GM19395 (cell line): ENCODE measurements around the gene NDRG3.
"Not testable (repeated sequence)": the region's sequence is repeated elsewhere in the genome, so short reads cannot be mapped to it uniquely, and the experiment has no call there.

Experiments used
- ATAC-seq: cut with Tn5 transposase; IDR thresholded peaks from one replicate; pipeline ENCODE4 v1.9.1; 2021; ENCODE audit warnings: mild to moderate bottlenecking, moderate library complexity; ENCODE audit not compliant: unreplicated experiment

NDRG3 gene

GRCh38 chr20:36700438-36700837, 45.5 kb downstream of the NDRG3 start:
- no peak for ATAC-seq

GRCh38 chr20:36695467-36695866, 50.4 kb downstream of the NDRG3 start:
- not testable (repeated sequence) for ATAC-seq

GRCh38 chr20:36688630-36689029, 57.3 kb downstream of the NDRG3 start:
- ATAC-seq: no peak

DNA sequence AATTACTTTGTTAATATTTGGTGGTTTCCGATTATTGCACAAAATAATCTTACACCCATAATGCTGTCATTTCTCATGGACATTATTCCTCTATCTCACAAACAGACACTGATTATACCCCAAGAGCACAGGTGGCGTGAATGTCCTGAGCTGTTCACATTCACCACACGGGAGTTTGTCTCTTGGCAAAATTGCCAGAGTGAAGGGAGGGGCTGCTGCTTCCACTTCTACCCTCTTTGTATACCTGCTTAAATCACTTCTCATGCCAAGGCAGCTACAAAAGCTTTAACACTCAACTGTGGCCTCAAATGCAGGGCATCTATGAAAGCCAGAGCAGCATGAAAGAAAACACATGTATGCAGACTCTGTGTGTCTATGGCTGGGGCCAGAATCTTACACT, 58.0 kb downstream of the NDRG3 start:
- ATAC-seq: no peak

- no peak for ATAC-seq
These were observed 58.9 kb downstream of the NDRG3 start for GRCh38 chr20:36686944-36687343.

GRCh38 chr20:36686504-36686903, 59.4 kb downstream of the NDRG3 start:
- ATAC-seq: no peak

- no peak for ATAC-seq
These were observed 61.1 kb downstream of the NDRG3 start for GRCh38 chr20:36684747-36685146.

DNA sequence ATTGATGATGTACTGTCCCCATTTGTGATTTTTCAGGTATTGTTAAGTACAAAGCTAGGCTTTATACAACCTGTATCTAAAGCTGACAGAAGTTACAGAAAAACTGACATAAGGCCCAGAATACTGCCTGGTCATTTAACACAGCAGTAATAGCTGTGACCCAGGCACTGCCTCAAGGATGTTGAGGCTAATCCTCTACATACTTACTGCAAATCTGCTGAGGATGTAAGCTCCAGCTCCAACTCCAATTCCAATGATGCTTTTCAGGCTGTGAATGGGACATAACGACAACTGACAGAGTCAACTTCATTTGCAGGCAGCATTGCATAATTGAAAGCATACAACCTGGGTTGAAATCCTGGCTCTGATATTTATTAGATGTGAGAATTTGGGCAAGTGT, 63.6 kb downstream of the NDRG3 start:
- no peak for ATAC-seq

DNA sequence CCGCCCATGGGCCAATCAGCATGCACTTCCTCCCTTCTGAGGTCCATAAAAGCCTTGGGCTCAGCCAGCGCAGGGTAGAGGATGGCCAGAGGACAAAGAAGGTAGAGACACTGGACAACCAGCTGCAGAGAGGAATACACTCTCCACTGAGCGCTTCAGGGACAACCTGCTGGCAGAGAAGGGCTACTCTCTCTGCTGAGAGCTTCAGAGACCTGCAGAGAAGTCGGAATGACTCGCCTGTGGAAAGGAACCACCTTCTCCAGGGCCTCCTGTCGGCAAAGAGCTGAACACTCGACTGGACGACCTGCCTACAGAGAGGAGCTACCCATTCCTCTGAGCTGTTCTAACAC, 68.5 kb downstream of the NDRG3 start:
- no peak for ATAC-seq

DNA sequence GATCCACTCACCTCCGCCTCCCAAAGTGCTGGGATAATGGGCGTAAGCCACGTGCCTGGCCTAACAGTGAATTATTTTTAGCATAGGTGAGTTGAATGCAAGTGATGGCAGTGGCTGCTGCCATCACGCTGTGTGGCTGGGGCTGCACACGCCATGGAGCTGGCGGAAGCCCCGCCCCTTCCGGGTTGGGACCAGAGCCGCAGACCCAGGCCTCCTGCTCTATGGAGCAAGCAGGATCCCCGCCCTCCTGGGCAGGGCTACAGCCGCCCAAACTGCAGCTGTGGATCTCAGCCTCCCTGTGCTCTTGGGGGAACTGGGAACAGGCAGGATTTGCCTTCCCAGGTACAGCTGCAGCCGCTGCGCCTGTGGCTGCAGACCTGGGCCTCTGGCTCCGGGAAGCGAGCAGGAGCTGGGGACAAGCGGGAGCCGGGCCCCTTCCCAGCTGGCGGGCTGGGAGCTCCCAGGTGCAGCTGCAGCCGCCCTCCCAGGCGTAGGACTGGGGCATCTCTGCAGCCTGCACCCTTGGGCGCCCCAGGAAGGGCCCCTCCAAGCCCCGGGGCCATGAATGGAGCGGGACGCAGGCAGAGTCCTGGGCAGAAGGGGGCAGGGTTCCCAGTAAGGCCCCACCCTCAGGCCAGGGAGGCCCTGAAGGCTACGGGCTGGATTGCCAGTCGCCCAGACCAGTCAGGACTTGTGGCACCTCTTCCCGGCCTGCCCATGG, 69.0 kb downstream of the NDRG3 start:
- ATAC-seq: no peak

- not testable (repeated sequence) for ATAC-seq
These were observed 70.3 kb downstream of the NDRG3 start for GRCh38 chr20:36675545-36675944.

GRCh38 chr20:36672991-36673390, 72.9 kb downstream of the NDRG3 start:
- ATAC-seq: no peak

DNA sequence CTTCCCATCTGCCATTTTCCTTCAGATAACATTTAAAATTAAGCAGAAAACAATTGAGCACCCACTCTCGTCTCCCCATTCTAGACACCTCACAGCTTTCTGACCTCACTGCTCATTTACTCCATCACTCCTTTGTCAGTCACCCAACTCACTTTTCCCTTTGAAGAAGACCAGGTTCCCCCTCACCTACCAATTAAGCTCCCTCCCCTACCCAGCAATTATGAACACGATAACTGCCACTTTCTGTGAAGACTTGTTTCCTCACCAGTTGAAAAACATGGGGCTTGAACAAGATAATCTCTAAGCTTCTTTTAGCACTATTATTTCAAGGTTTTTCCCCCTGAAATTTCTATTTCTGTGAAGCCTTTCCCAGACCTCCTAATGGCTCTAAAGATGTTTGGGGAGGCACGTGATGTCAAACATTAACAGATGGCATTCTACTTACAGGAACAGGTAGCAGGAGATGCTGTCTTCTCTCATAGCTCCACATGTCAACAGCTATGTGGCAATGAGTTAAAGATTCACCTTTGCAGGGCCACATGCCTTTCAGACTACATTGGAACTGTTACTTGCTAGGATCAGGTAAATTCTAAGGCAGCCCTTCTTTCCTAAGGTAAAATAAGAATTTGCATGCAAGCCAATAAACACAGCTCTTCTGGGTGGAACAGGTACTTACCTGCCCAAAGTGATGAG, 75.1 kb downstream of the NDRG3 start:
- no peak for ATAC-seq

- no peak for ATAC-seq
These were observed 79.6 kb downstream of the NDRG3 start for GRCh38 chr20:36666181-36666740.

- ATAC-seq: no peak
These were observed 82.9 kb downstream of the NDRG3 start for GRCh38 chr20:36663031-36663430.

- ATAC-seq: no peak
These were observed 87.6 kb downstream of the NDRG3 start for GRCh38 chr20:36658300-36658699.

DNA sequence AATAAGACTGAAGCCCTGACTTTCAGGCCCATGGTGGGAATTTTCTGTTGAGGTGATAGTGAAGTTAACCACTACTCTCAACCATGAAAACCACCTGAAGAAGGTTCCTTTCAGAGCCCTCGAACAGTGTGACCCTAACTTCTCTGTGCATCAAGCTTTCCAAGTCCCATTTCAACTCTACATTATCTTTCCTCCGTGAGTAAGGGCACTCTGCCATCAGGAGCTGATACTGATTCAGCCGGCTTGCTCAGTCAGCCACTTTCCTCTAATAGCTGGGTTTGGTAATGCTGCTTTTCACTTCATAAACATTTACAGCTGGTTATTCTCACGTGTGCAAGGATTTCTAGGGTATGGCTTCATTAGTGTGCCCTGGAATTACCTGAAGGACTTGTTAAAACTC, 89.2 kb downstream of the NDRG3 start:
- no peak for ATAC-seq

GRCh38 chr20:36655004-36655403, 90.9 kb downstream of the NDRG3 start:
- ATAC-seq: no peak

GRCh38 chr20:36654506-36654905, 91.4 kb downstream of the NDRG3 start:
- ATAC-seq: no peak

- ATAC-seq: no peak
These were observed 92.4 kb downstream of the NDRG3 start for GRCh38 chr20:36653456-36653855.

GRCh38 chr20:36647196-36648121, 98.4 kb downstream of the NDRG3 start:
- ATAC-seq: no peak
